Measurements from ENCODE around the gene ACSS3. TPM values are rescaled to one million over a fixed set of nuclear protein-coding genes. Genes with fewer than 3 reads are reported as not detected.

ACSS3 gene
- polyA plus RNA-seq, 1 donor (not counting 4 experiments of a cell fraction or from before 2014, with no cell fraction given), result 0.30 TPM

DNA sequence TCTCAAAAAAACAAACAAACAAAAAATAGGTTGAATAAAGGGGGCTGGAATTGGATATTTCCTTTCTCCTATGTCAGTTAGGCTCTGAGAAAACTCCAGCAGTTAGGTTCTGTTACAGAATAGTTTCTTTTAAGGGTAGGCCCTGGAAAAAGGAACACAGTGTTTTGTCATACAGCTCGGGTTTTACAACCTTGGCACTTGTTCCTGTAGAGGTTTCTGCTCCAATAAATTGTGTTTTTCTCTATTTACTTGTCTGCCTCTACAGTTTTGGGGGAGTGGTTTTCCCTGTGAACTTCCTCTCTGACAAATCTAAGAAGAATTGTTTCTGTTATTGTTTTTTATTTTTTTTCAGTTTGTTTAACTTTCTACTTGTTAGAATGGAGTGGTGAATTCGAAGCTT lies 167.6 kb downstream of the ACSS3 start:
- Histone ChIP-seq H2AFZ (ENCODE audit: control insufficient read depth, low read length) (peak overlapping the region; percentile 26), H3K4me2 (ENCODE audit: control insufficient read depth, extremely low read depth, insufficient read depth, low read depth, low read length) (no peak overlapping the region), H3K4me1 (ENCODE audit: control insufficient read depth, extremely low read depth, insufficient read depth, low read length) (no peaks in the 10 kb centered on the region), H3K4me3 (ENCODE audit: control insufficient read depth in 2 of 3, extremely low read depth in 1 of 3, insufficient read depth in 2 of 3, low read depth in 1 of 3, low read length in 3 of 3) (no peak overlapping the region), H3K27me3 (ENCODE audit: control insufficient read depth, extremely low read depth, insufficient read depth, low read length) (no peaks in the 10 kb centered on the region), H3K36me3 (ENCODE audit: control insufficient read depth in 2 of 2, extremely low read depth in 1 of 2, insufficient read depth in 2 of 2, low read length in 2 of 2) (no peaks in the 10 kb centered on the region), H3K9ac (ENCODE audit: control insufficient read depth, extremely low read depth, insufficient read depth, low read length) (no peak overlapping the region), H3K79me2 (ENCODE audit: control insufficient read depth, insufficient read depth, low read length) (no peaks in the 10 kb centered on the region), H3K9me3 (ENCODE audit: control insufficient read depth, low read depth, low read length) (no peaks in the 10 kb centered on the region), H4K20me1 (ENCODE audit: control insufficient read depth, extremely low read depth, insufficient read depth, low read length) (no peaks in the 10 kb centered on the region), H3K9me1 (ENCODE audit: control insufficient read depth, extremely low read depth, insufficient read depth, low read length) (no peaks in the 10 kb centered on the region), H3K27ac (ENCODE audit: control insufficient read depth, insufficient read depth, low read length) (no peak overlapping the region)
- FAIRE-seq (no peak), DNase-seq (ENCODE audit: low read depth, low spot score) (no peak)
- dilution Hi-C loops (cut with MboI; ENCODE audit: extremely low pct_ligation_motif_present, low sequenced_read_pairs), result no loop called here
- TF ChIP-seq, protein P1, sequence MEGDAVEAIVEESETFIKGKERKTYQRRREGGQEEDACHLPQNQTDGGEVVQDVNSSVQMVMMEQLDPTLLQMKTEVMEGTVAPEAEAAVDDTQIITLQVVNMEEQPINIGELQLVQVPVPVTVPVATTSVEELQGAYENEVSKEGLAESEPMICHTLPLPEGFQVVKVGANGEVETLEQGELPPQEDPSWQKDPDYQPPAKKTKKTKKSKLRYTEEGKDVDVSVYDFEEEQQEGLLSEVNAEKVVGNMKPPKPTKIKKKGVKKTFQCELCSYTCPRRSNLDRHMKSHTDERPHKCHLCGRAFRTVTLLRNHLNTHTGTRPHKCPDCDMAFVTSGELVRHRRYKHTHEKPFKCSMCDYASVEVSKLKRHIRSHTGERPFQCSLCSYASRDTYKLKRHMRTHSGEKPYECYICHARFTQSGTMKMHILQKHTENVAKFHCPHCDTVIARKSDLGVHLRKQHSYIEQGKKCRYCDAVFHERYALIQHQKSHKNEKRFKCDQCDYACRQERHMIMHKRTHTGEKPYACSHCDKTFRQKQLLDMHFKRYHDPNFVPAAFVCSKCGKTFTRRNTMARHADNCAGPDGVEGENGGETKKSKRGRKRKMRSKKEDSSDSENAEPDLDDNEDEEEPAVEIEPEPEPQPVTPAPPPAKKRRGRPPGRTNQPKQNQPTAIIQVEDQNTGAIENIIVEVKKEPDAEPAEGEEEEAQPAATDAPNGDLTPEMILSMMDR (optimal IDR thresholded peaks at IDR 0.05 in 1 of 3, IDR thresholded peaks at IDR 0.05 in 1 of 3, conservative IDR thresholded peaks at IDR 0.05 in 1 of 3; ENCODE audit: extremely low read depth in 1 of 3, insufficient read depth in 2 of 3, low read length in 3 of 3), result no peak
- TF ChIP-seq EZH2 (IDR thresholded peaks at IDR 0.05; ENCODE audit: low read length), result no peak

DNA sequence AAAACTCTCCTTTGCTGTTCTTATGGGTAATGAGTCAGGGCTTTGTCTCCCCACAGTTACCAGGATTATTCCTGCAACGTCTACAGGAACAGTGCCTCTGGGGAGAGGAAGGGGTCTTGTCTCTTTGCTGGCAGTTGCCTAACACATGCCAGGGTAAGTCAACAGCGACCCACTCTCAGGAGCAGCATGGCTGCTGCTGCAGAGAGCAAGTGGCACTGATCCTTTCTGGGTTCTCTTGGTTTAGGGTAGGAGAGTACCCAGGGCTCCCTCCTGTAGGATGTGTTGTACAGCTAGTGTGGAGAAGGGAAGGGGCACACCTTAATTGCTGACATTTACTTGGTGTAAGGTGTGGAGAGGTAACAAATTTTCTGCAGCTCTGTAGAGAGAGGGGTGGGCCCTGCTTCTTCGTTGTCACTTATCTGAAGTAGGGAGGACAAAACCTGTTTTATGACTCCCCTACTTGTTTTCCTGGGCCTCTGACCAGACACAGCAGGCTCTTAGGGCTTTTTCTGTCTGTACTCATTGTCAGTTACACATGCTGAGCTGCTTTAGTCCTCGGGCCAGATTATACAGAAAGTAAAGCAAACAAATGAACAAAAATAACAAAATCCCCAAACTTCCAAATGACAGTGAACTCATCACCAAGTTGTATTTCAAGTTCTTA lies 168.2 kb downstream of the ACSS3 start:
- H4K20me1 ChIP-seq (ENCODE audit: control insufficient read depth, extremely low read depth, insufficient read depth, low read length), result no peaks in the 10 kb centered on the region
- H3K4me1 ChIP-seq (ENCODE audit: control insufficient read depth, extremely low read depth, insufficient read depth, low read length), result no peaks in the 10 kb centered on the region
- peak overlapping the region; percentile 26 for H2AFZ ChIP-seq (ENCODE audit: control insufficient read depth, low read length)
- H3K9me3 ChIP-seq (ENCODE audit: control insufficient read depth, low read depth, low read length), result no peaks in the 10 kb centered on the region
- H3K4me2 ChIP-seq (ENCODE audit: control insufficient read depth, extremely low read depth, insufficient read depth, low read depth, low read length), result no peak overlapping the region
- DNase-seq (ENCODE audit: low read depth, low spot score) (no peak), FAIRE-seq (no peak)
- no peaks in the 10 kb centered on the region for H3K27me3 ChIP-seq (ENCODE audit: control insufficient read depth, extremely low read depth, insufficient read depth, low read length)
- no peaks in the 10 kb centered on the region for H3K9me1 ChIP-seq (ENCODE audit: control insufficient read depth, extremely low read depth, insufficient read depth, low read length)
- H3K9ac ChIP-seq (ENCODE audit: control insufficient read depth, extremely low read depth, insufficient read depth, low read length), result no peak overlapping the region
- H3K4me3 ChIP-seq (ENCODE audit: control insufficient read depth in 2 of 3, extremely low read depth in 1 of 3, insufficient read depth in 2 of 3, low read depth in 1 of 3, low read length in 3 of 3), result no peak overlapping the region
- no peak overlapping the region for H3K27ac ChIP-seq (ENCODE audit: control insufficient read depth, insufficient read depth, low read length)
- TF ChIP-seq, protein P1 (optimal IDR thresholded peaks at IDR 0.05 in 1 of 3, IDR thresholded peaks at IDR 0.05 in 1 of 3, conservative IDR thresholded peaks at IDR 0.05 in 1 of 3; ENCODE audit: extremely low read depth in 1 of 3, insufficient read depth in 2 of 3, low read length in 3 of 3), result no peak
- no peak for TF ChIP-seq EZH2 (IDR thresholded peaks at IDR 0.05; ENCODE audit: low read length)
- dilution Hi-C loops (cut with MboI; ENCODE audit: extremely low pct_ligation_motif_present, low sequenced_read_pairs), result no loop called here
- H3K36me3 ChIP-seq (ENCODE audit: control insufficient read depth in 2 of 2, extremely low read depth in 1 of 2, insufficient read depth in 2 of 2, low read length in 2 of 2), result no peaks in the 10 kb centered on the region
- H3K79me2 ChIP-seq (ENCODE audit: control insufficient read depth, insufficient read depth, low read length), result no peaks in the 10 kb centered on the region

Measured in keratinocyte (primary cell).